HepG2 (cell line): Measurements from ENCODE around the gene HSF4. TPM values are rescaled to one million over a fixed set of nuclear protein-coding genes. Genes with fewer than 3 reads are reported as not detected.
A peak's percentile ranks its signal among the peaks of the same experiment; 100 is the strongest.

Experiments used
- AHR ChIP-seq: IDR thresholded peaks from 2 replicates; pipeline ENCODE4 v1.6.1; 2018; ENCODE audit warnings: missing genetic modification reagents, missing compliant biosample characterization
- ARID4A ChIP-seq: sonication (generic); formaldehyde crosslinking; IDR thresholded peaks from 2 replicates; pipeline ENCODE4 v1.5.0; 2020; ENCODE audit warnings: mild to moderate bottlenecking, missing genetic modification reagents, borderline replicate concordance
- ARNT ChIP-seq: fragments of 450-650 bp; IDR thresholded peaks from 2 replicates; pipeline ENCODE4 v1.6.1; 2017
- BCLAF1 ChIP-seq: fragments of 450-650 bp; IDR thresholded peaks from 2 replicates; pipeline ENCODE4 v1.6.1; 2017; ENCODE audit warnings: mild to moderate bottlenecking
- CBX5 ChIP-seq: sonication (generic); formaldehyde crosslinking; IDR thresholded peaks from 2 replicates; pipeline ENCODE4 v1.4.0; 2020; ENCODE audit warnings: missing genetic modification reagents, borderline replicate concordance
- E2F5 ChIP-seq: sonication (generic); formaldehyde crosslinking; conservative IDR thresholded peaks from 2 replicates; pipeline ENCODE4 v1.4.0; 2020; ENCODE audit warnings: missing genetic modification reagents
- HES4 ChIP-seq: sonication (generic); formaldehyde crosslinking; IDR thresholded peaks from 2 replicates; pipeline ENCODE4 v1.9.0; 2021; ENCODE audit warnings: mild to moderate bottlenecking, missing genetic modification reagents, borderline replicate concordance
- MAX ChIP-seq: IDR thresholded peaks from 2 replicates; pipeline ENCODE4 v1.6.1; 2012; ENCODE audit warnings: inconsistent platforms
- NR1H2 ChIP-seq: sonication (generic); formaldehyde crosslinking; IDR thresholded peaks from 2 replicates; pipeline ENCODE4 v1.8.1; 2022; ENCODE audit warnings: low read depth, missing genetic modification reagents, borderline replicate concordance
- TAF1 ChIP-seq: sonication (generic); formaldehyde crosslinking; IDR thresholded peaks from 2 replicates; pipeline ENCODE4 v1.4.0; 2020; ENCODE audit warnings: missing genetic modification reagents
- TFDP1 ChIP-seq: IDR thresholded peaks from 2 replicates; pipeline ENCODE4 v1.6.1; 2016; ENCODE audit warnings: missing compliant biosample characterization, missing genetic modification reagents, borderline replicate concordance
- ZSCAN20 ChIP-seq: sonication (generic); formaldehyde crosslinking; IDR thresholded peaks from 2 replicates; pipeline ENCODE4 v1.4.0; 2020; ENCODE audit warnings: missing genetic modification reagents, mild to moderate bottlenecking, borderline replicate concordance
- polyA plus RNA-seq, 8 experiments: library from polyadenylated mRNA; depleted of rRNA in 3 of 8; stranded (reverse) in 7 of 8; unstranded in 1 of 8; fragments of >200 nt; fragmentation: Illumina TruSeq in 4 of 8; extraction: Trizol in 4 of 8; gene quantifications; 2 replicates each; pipeline versions ENCODE4 v1.2.1 to v1.2.3, GENCODE V29; 2011 to 2016; ENCODE audit warnings: low read depth in 4 of 8, missing spikeins in 1 of 8, mixed read lengths in 1 of 8; ENCODE audit not compliant: insufficient read depth in 1 of 8
- total RNA-seq, 5 experiments: library from RNA; depleted of rRNA; stranded (reverse); fragments of >200 nt; fragmentation: Illumina TruSeq; extraction: Trizol; gene quantifications; 2 replicates each; pipeline ENCODE4 v1.2.3, GENCODE V29; 2016; ENCODE audit warnings: low read depth in 1 of 5

HSF4 gene
- total and polyA plus RNA-seq, 2 of the 13 experiments (the other 11 are each of a cell fraction or from before 2014, with no cell fraction given), result 3.5 to 16.9 TPM

GRCh38 chr16:67177743-67178699, 13.5 kb downstream of the HSF4 start (continued):
- TF ChIP-seq TFDP1 (peak; percentile 82; the same call in 1 of the 2 replicates), E2F5 (no peak), NR1H2 (CRISPR knock-in tag) (no peak), BCLAF1 (no peak), HES4 (CRISPR knock-in tag) (no peak), AHR (peak; percentile 44; the same call in 1 of the 2 replicates), MAX (peak; percentile 88), ARNT (no peak), CBX5 (CRISPR knock-in tag) (no peak), ZSCAN20 (CRISPR knock-in tag) (no peak), TAF1 (peak; percentile 44; the same call in 1 of the 2 replicates), ARID4A (CRISPR knock-in tag) (peak; percentile 80)
